ENCODE results near the gene TMEM271.

The TMEM271 gene

DNA sequence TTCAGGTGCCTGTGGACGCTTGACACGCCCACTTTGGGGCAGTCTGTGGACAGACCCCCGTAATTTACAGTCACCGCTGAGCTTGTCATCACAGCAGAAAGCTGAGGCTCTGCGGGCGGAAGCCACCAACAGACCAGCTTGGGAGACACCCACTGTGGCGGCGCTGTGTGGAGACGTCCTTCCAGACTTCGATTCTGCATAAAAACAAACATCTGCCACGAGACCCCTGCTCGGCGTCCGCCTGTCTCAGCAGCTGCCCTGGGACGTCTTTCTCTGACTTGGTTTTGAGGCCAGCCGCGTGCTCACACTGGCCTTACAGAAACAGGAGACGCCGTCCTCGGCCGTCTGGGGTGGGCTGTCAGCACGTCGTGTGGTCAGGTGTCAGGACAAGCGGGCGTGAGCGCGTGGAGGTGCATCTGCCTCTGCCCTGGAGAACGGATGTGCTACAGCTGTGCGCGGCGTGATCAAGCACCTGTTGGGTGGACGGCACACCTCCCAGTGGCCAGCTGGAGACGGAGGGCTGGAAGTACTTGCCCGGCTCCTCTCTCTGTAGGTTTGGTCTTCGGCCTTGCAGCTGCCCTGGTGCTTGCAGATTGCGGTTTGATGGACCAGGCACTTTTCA is 39.6 kb downstream of the TMEM271 start:
- DNase-seq (ENCODE audit: extremely low spot score, insufficient read length, low read depth) = no peak
- FAIRE-seq = no peak

- FAIRE-seq (no peak), DNase-seq (ENCODE audit: extremely low spot score, insufficient read length, low read depth) (no peak)
These were observed 40.2 kb downstream of the TMEM271 start for GRCh38 chr4:535924-536281.

DNA sequence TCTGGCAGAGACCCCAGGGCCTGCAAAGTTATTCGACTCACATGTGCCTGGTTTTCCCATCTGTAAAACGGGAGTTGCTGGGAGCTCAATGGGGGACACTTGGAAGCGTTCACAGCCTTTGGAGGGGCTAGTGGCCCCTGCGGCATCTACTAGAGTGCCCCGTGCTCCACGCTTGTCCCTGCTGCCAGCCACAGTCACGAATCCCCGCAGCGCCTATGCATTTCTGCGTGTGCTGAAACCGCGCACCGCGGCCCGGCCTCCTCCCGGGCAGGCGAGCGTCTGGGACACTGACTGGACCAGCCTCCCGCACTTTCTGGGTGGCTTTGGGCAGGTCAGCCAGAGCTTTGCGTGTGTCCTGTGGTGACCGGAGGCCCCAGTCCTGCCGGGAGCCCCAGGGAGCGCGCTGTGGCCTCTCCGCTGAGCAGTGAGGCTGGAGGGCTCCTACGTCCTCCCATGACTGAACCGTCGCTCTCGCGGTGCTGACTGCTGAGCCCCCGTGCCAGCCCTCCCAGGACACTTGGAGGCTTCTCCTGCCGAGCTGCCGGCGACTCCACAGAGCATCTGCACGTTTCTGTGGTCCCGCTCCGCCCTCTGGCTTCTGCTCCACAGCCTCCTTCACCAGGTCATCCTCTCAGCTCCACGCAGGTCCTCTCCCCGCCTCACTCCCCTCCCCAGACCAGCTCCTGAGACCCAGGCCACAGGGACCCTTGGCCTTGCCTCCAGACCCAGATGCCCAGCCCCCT is 40.7 kb downstream of the TMEM271 start:
- FAIRE-seq (no peak), DNase-seq (ENCODE audit: extremely low spot score, insufficient read length, low read depth) (no peak)

DNA sequence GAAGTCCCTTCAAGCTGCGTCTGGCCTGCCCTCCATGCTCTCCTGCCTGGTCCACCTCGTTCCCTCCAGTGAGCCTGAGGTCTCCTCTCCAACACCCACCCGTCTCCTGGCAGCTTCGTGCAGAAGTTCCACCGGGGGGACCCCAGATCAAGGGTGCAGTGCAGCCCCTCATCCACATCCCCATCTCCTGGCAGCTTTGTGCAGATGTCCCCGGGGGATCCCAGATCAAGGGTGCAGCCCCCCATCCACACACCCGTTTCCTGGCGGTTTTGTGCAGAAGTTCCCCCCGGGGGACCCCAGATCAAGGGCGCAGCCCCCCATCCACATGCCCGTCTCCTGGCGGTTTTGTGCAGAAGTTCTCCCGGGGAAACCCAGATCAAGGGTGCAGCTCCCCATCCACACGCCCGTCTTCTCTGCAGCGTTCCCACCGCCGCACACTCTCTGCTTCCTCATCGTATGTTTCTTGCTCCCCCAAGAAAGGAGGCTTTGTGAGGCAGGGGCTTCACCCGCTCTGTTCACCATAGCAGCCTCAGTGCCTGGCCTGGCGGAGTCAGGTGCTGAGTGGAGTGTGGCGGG is 41.4 kb downstream of the TMEM271 start:
- DNase-seq (ENCODE audit: extremely low spot score, insufficient read length, low read depth) (no peak), FAIRE-seq (no peak)

DNA sequence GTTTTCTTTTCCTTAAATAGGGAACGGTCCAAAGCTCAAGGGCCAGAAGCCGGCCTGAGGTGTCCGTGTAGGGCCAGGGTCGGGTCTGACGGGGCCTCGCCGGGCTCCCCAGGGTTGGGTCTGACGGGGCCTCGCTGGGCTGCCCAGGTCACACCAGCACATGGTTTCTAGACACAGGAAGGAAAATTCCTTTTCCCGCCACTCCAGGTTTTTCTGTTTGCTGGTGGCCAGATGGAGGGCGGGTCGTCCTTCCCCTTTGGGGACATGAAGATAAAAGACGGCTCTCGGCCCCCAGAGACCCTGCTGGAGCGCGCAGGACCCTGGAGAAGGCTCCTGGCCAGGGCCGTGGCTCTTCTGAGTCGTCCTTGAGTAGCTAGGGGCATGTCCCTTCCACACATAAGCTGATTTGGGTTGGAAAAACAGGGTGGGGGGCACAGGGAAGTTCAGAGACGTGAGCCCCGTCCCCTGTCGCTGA is 42.0 kb downstream of the TMEM271 start:
- DNase-seq (ENCODE audit: extremely low spot score, insufficient read length, low read depth) (no peak), FAIRE-seq (no peak)

- DNase-seq (ENCODE audit: extremely low spot score, insufficient read length, low read depth) = no peak
- no peak for FAIRE-seq
These were observed 42.6 kb downstream of the TMEM271 start for GRCh38 chr4:533318-534100.

DNA sequence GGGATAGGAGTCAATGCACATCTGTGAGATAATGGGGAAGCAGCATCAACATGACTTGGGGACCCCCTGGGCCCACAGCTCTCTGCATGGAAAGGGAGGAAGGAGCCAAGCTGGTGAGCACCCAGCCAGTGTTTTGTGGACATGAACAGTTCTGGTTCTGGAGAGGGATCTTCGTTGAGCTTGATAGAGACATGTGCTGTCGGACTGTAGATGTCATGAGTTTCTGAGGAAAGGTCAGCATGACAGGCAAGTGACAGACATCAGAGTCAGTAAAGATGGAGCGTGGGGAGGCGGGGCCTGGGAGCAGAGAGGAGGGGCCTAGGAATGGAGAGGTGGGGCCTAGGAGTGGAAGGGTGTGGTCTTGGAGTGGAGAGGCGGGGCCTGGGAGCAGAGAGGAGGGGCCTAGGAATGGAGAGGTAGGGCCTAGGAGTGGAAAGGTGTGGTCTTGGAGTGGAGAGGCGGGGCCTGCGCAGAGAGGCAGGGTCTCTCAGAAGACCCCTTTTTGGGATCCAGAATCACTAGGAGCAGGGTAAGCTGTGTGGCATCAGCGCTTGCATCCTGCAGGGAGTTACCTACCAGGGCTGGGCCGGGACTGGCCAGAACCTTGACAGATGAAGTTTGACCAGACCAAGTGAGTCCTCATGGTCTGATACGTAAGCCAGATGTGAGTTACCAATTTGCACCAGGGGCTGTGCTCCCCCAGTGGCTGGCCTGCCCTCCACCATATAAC is 43.3 kb downstream of the TMEM271 start:
- DNase-seq (ENCODE audit: extremely low spot score, insufficient read length, low read depth) (no peak), FAIRE-seq (no peak)

DNA sequence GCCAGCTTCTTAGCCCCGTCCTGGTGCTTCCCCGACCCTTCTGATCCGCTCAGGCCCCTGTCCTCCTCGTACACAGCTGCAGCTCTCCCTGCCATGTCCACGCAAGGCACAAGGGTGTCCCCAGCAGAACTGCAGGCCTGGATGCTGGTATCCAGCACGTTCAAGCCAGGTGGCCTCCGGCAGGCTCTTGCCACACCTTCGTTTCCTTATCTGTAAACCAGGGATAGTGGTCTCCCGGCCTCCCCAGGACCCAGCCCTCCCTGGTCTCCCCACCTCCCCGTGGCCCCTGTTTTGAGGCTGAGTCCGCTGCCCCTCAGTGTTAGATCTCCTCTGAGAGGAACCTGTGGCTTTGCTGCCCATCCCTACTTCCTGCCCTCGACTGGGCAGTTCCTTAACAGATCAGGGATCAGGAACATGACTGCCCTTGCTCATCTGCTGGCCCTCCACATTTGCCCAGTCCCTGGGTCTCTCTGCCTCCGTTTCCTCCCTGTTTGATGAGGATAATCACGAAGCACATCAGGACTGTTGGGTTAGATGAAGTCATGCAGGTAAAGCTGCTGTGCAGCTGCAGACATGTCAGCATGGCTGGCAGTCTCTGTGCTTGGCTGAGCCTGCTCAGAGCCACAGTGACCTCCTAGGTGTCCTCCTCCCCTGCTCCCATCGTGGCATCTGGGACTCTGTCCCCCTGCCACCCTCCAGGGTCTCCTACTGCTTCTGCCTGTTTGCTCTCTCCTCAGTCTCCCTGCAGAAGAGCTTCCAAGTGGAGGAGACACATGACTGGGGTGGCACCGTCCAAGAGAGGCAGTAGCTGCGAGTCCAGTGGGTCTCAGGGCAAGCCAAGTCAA is 44.2 kb downstream of the TMEM271 start:
- no peak for FAIRE-seq

GRCh38 chr4:531076-531475 is 45.0 kb downstream of the TMEM271 start:
- FAIRE-seq (no peak), DNase-seq (ENCODE audit: extremely low spot score, insufficient read length, low read depth) (no peak)

More for the DNA sequence above, 44.2 kb downstream of the TMEM271 start:
- DNase-seq (ENCODE audit: extremely low spot score, insufficient read length, low read depth) = no peak

GRCh38 chr4:530017-530781 is 45.9 kb downstream of the TMEM271 start:
- DNase-seq (ENCODE audit: extremely low spot score, insufficient read length, low read depth) (no peak), FAIRE-seq (no peak)

DNA sequence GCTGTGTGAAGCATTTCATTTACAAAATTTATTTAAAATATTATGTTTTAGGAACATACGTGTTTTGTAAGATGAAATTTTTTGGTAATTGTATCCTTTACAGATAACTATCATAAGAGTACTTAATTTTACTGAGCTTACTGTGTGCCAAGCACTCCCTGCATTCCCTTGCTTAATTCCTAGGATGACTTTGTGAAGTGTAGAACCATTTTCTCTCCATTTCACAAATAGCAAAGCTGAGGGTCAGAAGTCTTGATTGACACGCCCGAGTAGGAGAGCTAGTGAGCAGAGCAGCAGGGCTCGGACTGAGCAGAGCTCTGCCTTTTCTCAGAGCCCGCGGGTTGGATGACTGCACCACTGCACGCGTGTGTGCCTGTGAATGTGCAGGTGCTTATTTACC is 46.5 kb downstream of the TMEM271 start:
- no peak for DNase-seq (ENCODE audit: extremely low spot score, insufficient read length, low read depth)
- FAIRE-seq = no peak

- no peak for FAIRE-seq
- no peak for DNase-seq (ENCODE audit: extremely low spot score, insufficient read length, low read depth)
These were observed 47.3 kb downstream of the TMEM271 start for GRCh38 chr4:528835-529234.

- DNase-seq (ENCODE audit: extremely low spot score, insufficient read length, low read depth) (no peak), FAIRE-seq (no peak)
These were observed 47.8 kb downstream of the TMEM271 start for GRCh38 chr4:528296-528695.

GRCh38 chr4:526971-527460 is 49.1 kb downstream of the TMEM271 start:
- no peak for FAIRE-seq
- no peak for DNase-seq (ENCODE audit: extremely low spot score, insufficient read length, low read depth)

DNA sequence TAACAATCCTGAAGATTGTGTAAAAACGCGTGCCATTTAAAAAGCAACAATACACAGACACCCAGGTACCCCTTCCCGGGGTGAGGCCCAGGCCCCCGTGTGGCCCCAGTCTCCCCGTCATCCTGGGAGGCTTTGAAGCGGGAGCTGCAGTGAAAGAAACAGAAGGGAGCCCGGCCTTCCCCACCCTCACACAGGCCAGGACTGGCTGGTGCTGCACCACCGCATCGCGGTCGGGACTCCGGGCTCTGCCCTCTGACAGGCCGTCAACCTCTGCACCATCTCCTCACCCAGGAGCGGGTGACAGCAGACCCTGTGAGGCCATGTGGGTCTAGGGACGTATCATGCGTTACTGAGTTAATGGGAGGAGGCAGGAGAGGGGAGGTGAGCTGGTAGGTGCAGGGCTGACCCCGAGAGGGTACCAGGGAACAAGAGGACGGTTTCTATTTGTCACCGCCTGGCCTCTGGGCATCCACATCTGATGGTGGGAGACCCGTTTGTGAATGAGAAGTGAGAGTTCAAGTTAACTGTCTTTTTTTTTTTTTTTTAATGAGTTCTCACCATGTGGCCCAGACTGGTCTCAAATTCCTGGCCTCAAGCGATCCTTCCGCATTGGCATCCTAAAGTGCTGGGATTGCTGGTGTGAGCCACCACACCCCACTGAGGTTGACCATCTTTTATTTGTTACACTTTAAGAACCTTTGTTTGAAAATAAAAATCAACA is 49.7 kb downstream of the TMEM271 start:
- DNase-seq (ENCODE audit: extremely low spot score, insufficient read length, low read depth) = no peak
- FAIRE-seq = no peak

DNA sequence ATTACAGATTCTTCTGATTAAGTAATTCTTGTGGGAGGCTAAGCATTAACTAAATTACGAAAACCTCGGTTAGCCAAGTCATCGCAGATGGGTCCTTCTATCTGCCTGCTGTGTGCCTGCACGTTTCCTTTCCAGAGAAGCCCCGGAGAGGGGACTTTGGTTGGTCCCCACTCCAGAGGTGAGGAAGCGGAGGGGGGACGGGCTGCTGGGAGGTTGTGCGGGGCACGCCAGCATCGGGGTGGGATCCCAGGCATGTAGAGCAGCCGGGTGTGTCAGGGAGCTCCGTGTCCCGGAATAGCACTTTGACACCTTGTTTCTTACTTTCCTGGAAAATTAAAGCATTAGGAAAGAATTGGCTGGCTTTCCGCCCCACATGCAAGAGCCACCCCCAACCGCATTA is 50.4 kb downstream of the TMEM271 start:
- DNase-seq (ENCODE audit: extremely low spot score, insufficient read length, low read depth) (no peak), FAIRE-seq (no peak)

GRCh38 chr4:524196-524595 is 51.9 kb downstream of the TMEM271 start:
- DNase-seq (ENCODE audit: extremely low spot score, insufficient read length, low read depth) = no peak
- no peak for FAIRE-seq
